HG02884 (cell line): ENCODE measurements around the gene C16orf74.

Experiments
- ATAC-seq: cut with Tn5 transposase; IDR thresholded peaks from one replicate; pipeline ENCODE4 v1.9.1; 2021; ENCODE audit warnings: mild to moderate bottlenecking, moderate library complexity; ENCODE audit not compliant: unreplicated experiment

The C16orf74 gene

GRCh38 chr16:85720302-85720637, 30.6 kb downstream of the C16orf74 start:
- ATAC-seq: no peak

- no peak for ATAC-seq
These were observed 31.1 kb downstream of the C16orf74 start for GRCh38 chr16:85719605-85720301.

GRCh38 chr16:85718682-85719081, 32.2 kb downstream of the C16orf74 start:
- ATAC-seq: no peak

GRCh38 chr16:85718153-85718477, 32.8 kb downstream of the C16orf74 start:
- ATAC-seq: no peak

GRCh38 chr16:85717393-85718152, 33.3 kb downstream of the C16orf74 start:
- no peak for ATAC-seq

GRCh38 chr16:85716680-85717038, 34.2 kb downstream of the C16orf74 start:
- no peak for ATAC-seq

GRCh38 chr16:85716022-85716679, 34.7 kb downstream of the C16orf74 start:
- no peak for ATAC-seq

GRCh38 chr16:85715169-85716021, 35.5 kb downstream of the C16orf74 start:
- ATAC-seq: no peak

- ATAC-seq: no peak
These were observed 38.1 kb downstream of the C16orf74 start for GRCh38 chr16:85712801-85713200.

GRCh38 chr16:85711982-85712587, 38.8 kb downstream of the C16orf74 start:
- ATAC-seq: no peak

GRCh38 chr16:85710732-85711131, 40.2 kb downstream of the C16orf74 start:
- no peak for ATAC-seq

- no peak for ATAC-seq
These were observed 40.9 kb downstream of the C16orf74 start for GRCh38 chr16:85709766-85710585.

- no peak for ATAC-seq
These were observed 42.6 kb downstream of the C16orf74 start for GRCh38 chr16:85708338-85708737.

GRCh38 chr16:85707528-85708095, 43.3 kb downstream of the C16orf74 start:
- no peak for ATAC-seq

- no peak for ATAC-seq
These were observed 44.4 kb downstream of the C16orf74 start for GRCh38 chr16:85706449-85707034.

- no peak for ATAC-seq
These were observed 45.7 kb downstream of the C16orf74 start for GRCh38 chr16:85704900-85705846.

GRCh38 chr16:85704011-85704410, 46.9 kb downstream of the C16orf74 start:
- ATAC-seq: no peak

- ATAC-seq: no peak
These were observed 51.3 kb downstream of the C16orf74 start for GRCh38 chr16:85699628-85700027.
